ENCODE measurements around the gene SELENON. TPM values are rescaled to one million over a fixed set of nuclear protein-coding genes. Genes with fewer than 3 reads are reported as not detected.
"Not testable (repeated sequence)": the region's sequence is repeated elsewhere in the genome, so short reads cannot be mapped to it uniquely, and the experiment has no call there.

Gene SELENON
- total RNA-seq, 4 donors from 2014 or later: 33.5 to 82.8 (median 39.4) TPM

GRCh38 chr1:25836695-25837094 is 36.7 kb downstream of the SELENON start:
- H3K27me3 ChIP-seq: no peaks in the 10 kb centered on the region
- peaks cover 0 to 7% (median 0%) of the 10 kb centered on the region in 3 donors for H3K4me1 ChIP-seq
- TF ChIP-seq CTCF (IDR thresholded peaks at IDR 0.05) (no peak), POLR2A (IDR thresholded peaks at IDR 0.05) (no peak), EP300 (IDR thresholded peaks at IDR 0.05) (no peak), POLR2AphosphoS5 (IDR thresholded peaks at IDR 0.05) (no peak)
- no peak for ATAC-seq
- H3K4me3 ChIP-seq: no peak overlapping the region
- H3K9me3 ChIP-seq: no peaks in the 10 kb centered on the region
- 57 to 64% methylated on average over 3 of the region's 3 CpGs for WGBS, 2 donors (ENCODE audit: low coverage in 1 of 2)
- H3K36me3 ChIP-seq: peaks cover 0 to 40% of the 10 kb centered on the region in 2 donors
- H3K27ac ChIP-seq: no peak overlapping the region

- no peak for TF ChIP-seq POLR2A (IDR thresholded peaks at IDR 0.05)
- no peak for TF ChIP-seq EP300 (IDR thresholded peaks at IDR 0.05)
- peak in 1 of 4 experiments; percentile 5 for TF ChIP-seq CTCF (IDR thresholded peaks at IDR 0.05)
- Histone ChIP-seq H3K27me3 (no peaks in the 10 kb centered on the region), H3K27ac (no peak overlapping the region), H3K36me3 (peaks cover 0 to 33% of the 10 kb centered on the region in 2 donors), H3K4me1 (peaks cover 0 to 7% (median 0%) of the 10 kb centered on the region in 3 donors), H3K4me3 (no peak overlapping the region), H3K9me3 (no peaks in the 10 kb centered on the region)
- ATAC-seq: no peak
- WGBS, 2 donors (ENCODE audit: low coverage in 1 of 2): 100% methylated on average over 1 of the region's 1 CpG
Observed at GRCh38 chr1:25837262-25837875, 37.4 kb downstream of the SELENON start.

- not testable (repeated sequence) for H3K27ac ChIP-seq, H3K36me3 ChIP-seq, ATAC-seq, H3K4me1 ChIP-seq, H3K4me3 ChIP-seq, H3K27me3 ChIP-seq, H3K9me3 ChIP-seq
- WGBS, 2 donors (ENCODE audit: low coverage in 1 of 2): 100% methylated on average over 2 to 3 of the region's 4 CpGs
Observed at GRCh38 chr1:25839808-25840207, 39.8 kb downstream of the SELENON start.

GRCh38 chr1:25843483-25843882 is 43.5 kb downstream of the SELENON start:
- TF ChIP-seq CTCF (IDR thresholded peaks at IDR 0.05): no peak
- no peak for ATAC-seq
- WGBS, 2 donors (ENCODE audit: low coverage in 1 of 2): 79 to 81% methylated on average over 3 of the region's 3 CpGs

GRCh38 chr1:25844536-25845337 is 44.7 kb downstream of the SELENON start:
- Histone ChIP-seq H3K27ac (no peak overlapping the region), H3K36me3 (no peaks in the 10 kb centered on the region), H3K4me1 (no peaks in the 10 kb centered on the region), H3K4me3 (no peak overlapping the region), H3K9me3 (no peaks in the 10 kb centered on the region), H3K27me3 (no peaks in the 10 kb centered on the region)
- no peak for ATAC-seq
- WGBS, 2 donors (ENCODE audit: low coverage in 1 of 2): 90 to 92% methylated on average over 3 of the region's 3 CpGs
- no peak for TF ChIP-seq CTCF (IDR thresholded peaks at IDR 0.05)
- TF ChIP-seq EP300 (IDR thresholded peaks at IDR 0.05): no peak

More at GRCh38 chr1:25843483-25843882, 43.5 kb downstream of the SELENON start:
- Histone ChIP-seq H3K4me1 (no peaks in the 10 kb centered on the region), H3K4me3 (no peak overlapping the region), H3K9me3 (no peaks in the 10 kb centered on the region), H3K36me3 (no peaks in the 10 kb centered on the region), H3K27me3 (no peaks in the 10 kb centered on the region), H3K27ac (no peak overlapping the region)
